Heart right ventricle (tissue), 16 donors: ENCODE measurements around the gene WTAP. TPM values are rescaled to one million over a fixed set of nuclear protein-coding genes. Genes with fewer than 3 reads are reported as not detected.
"Not testable (repeated sequence)": the region's sequence is repeated elsewhere in the genome, so short reads cannot be mapped to it uniquely, and the experiment has no call there.

Source experiments
- ATAC-seq, 8 donors: fragments of 200-7000 bp; cut with Tn5 transposase; one replicate each; pipeline ENCODE4 v1.9.1; 2020; ENCODE audit warnings: mild to moderate bottlenecking in 8 of 8, moderate library complexity in 8 of 8, moderate number of reproducible peaks in 1 of 8
- DNase-seq, 2 donors: peaks; one replicate each; pipeline ENCODE4 v3.0.0-alpha.2; 2020
- H3K27ac ChIP-seq, 10 donors: fragments of 200-600 bp; sonication (generic) in 2 of 10; one replicate each; pipeline versions ENCODE4 v1.5.0 to v1.8.0; 2020 to 2022; ENCODE audit warnings: mild to moderate bottlenecking in 3 of 10
- H3K27me3 ChIP-seq, 7 donors: fragments of 200-600 bp; one replicate each; pipeline ENCODE4 v1.8.0; 2021 to 2022; ENCODE audit warnings: mild to moderate bottlenecking in 2 of 7
- H3K36me3 ChIP-seq, 9 donors: fragments of 200-600 bp; sonication (generic) in 1 of 9; one replicate each; pipeline versions ENCODE4 v1.5.0 to v1.8.0; 2020 to 2022; ENCODE audit warnings: mild to moderate bottlenecking in 2 of 9
- H3K4me1 ChIP-seq, 9 donors: fragments of 200-600 bp; sonication (generic) in 1 of 9; one replicate each; pipeline versions ENCODE4 v1.5.0 to v1.8.0; 2020 to 2022; ENCODE audit warnings: mild to moderate bottlenecking in 4 of 9
- H3K4me3 ChIP-seq, 10 donors: fragments of 200-600 bp; sonication (generic) in 2 of 10; one replicate each; pipeline versions ENCODE4 v1.5.0 to v1.8.0; 2020 to 2022; ENCODE audit warnings: mild to moderate bottlenecking in 7 of 10, moderate library complexity in 2 of 10
- H3K9me3 ChIP-seq, 11 donors: fragments of 200-600 bp in 10 of 11; sonication (generic) in 2 of 11; one replicate each; pipeline versions ENCODE4 v1.5.0 to v1.8.0; 2013 to 2022; ENCODE audit warnings: mild to moderate bottlenecking in 2 of 11, control low read depth in 1 of 11, moderate library complexity in 1 of 11
- CTCF ChIP-seq, 9 donors: fragments of 200-600 bp; sonication (generic) in 2 of 9; IDR thresholded peaks; one replicate each; pipeline versions ENCODE4 v1.5.0 to v1.8.0; 2021 to 2022; ENCODE audit warnings: antibody characterized with exemption in 9 of 9, mild to moderate bottlenecking in 5 of 9, moderate library complexity in 1 of 9
- WGBS, 2 donors: extraction: QIAGEN DNeasy Blood & Tissue Kit; methylation state at CpG; one replicate each; pipeline ENCODE4 v1.1.7; 2013; ENCODE audit warnings: inconsistent platforms in 1 of 2; 5-methylcytosine and 5-hydroxymethylcytosine counted together
- intact Hi-C, 10 donors: fragments of 100-400 bp; cut with DNase I; formaldehyde crosslinking; loops; one replicate each; pipeline versions ENCODE4 v1.11.1 to v1.14.2; 2022
- polyA plus RNA-seq, 2 donors: library from polyadenylated mRNA; stranded (reverse); fragments of 200-250 nt; gene quantifications; one replicate each; pipeline ENCODE4 v1.2.3, GENCODE V29; 2013
- total RNA-seq, 10 donors: library from RNA; stranded (reverse); fragmentation: NEBNext Ultra II Directional in 3 of 10; extraction: Animal tissue kit (Norgen Biotek cat#: 25700) in 3 of 10; gene quantifications; one replicate each; pipeline versions ENCODE4 v1.2.1 to v1.2.4, GENCODE V29; 2021 to 2023
- donor health status: Arrhythmogenic right ventricular cardiomyopathy.
- donor health status: ischemic (EF 13 %, LVEDD 7.1; RV severe dilation, severe dysfunction).
- donor health status: healthy with polysubstance abuse.
- donor health status: DM: no; HTN: yes; CAD: no.
- donor health status: DM: no; HTN: no; CAD: no.
- donor health status: ischemic (EF 25% LVEDD 6.9; RV normal size, moderate dysfunction).
- donor health status: ischemic (EF 25% LVEDD 5.7; RV mildly dilated, moderate dysfunction).
- donor health status: healthy.
- donor health status: DM: yes; HTN: yes; CAD: no.
- donor health status: Ischemic cardiomyopathy.
- donor health status: ischemic (EF 35%, LVEDD 5.7; RV mildly dilated, moderate dysfunction).
- donor health status: nonischemic (EF 11% LVEDD 7.7; RV severe dilation, severe dysfunction).
- donor health status: DM: yes; HTN: yes; CAD: no.
- donor health status: PGD.
- donor health status: ischemic (EF 29% LVEDD 5.4; RV normal size, mild dysfunction).
- donor health status: nonischemic (EF 23%, LVEDD 6.1; RV moderate dilation, normal function).

Gene WTAP
- total and polyA plus RNA-seq, 12 donors = 44.4 to 70.1 (median 47.6) TPM

GRCh38 chr6:159723259-159723658, 4.0 kb upstream of the WTAP start:
- intact Hi-C loops = loop anchor here in 2 of 10 donors (10.0 kb wide), 2 partner anchors 62 to 252 kb away; partner anchors contain the start of gene TCP1 (in 1 of the 2)
- Histone ChIP-seq H3K9me3 (peaks cover 0 to 4% (median 0%) of the 10 kb centered on the region in 11 donors), H3K4me3 (no peak overlapping the region), H3K27ac (no peak overlapping the region), H3K27me3 (no peaks in the 10 kb centered on the region), H3K36me3 (peaks cover 0 to 15% (median 0%) of the 10 kb centered on the region in 9 donors), H3K4me1 (peaks cover 0 to 26% (median 15%) of the 10 kb centered on the region in 9 donors)
- ATAC-seq (no peak), DNase-seq (no peak)
- 96 to 99% methylated on average over 2 of the region's 2 CpGs for WGBS, 2 donors
- no peak for TF ChIP-seq CTCF (IDR thresholded peaks at IDR 0.05)

GRCh38 chr6:159724778-159725177, 2.5 kb upstream of the WTAP start:
- H3K4me1 ChIP-seq = peaks cover 0 to 34% (median 28%) of the 10 kb centered on the region in 9 donors
- no peaks in the 10 kb centered on the region for H3K27me3 ChIP-seq
- peaks cover 0 to 4% (median 0%) of the 10 kb centered on the region in 11 donors for H3K9me3 ChIP-seq
- no peak overlapping the region for H3K4me3 ChIP-seq
- TF ChIP-seq CTCF (IDR thresholded peaks at IDR 0.05) = no peak
- H3K27ac ChIP-seq = no peak overlapping the region
- ATAC-seq = no peak
- WGBS, 2 donors = 93 to 97% methylated on average over 4 of the region's 4 CpGs
- peaks cover 0 to 15% (median 0%) of the 10 kb centered on the region in 9 donors for H3K36me3 ChIP-seq
- no peak for DNase-seq
- intact Hi-C loops = loop anchor here in 8 of 10 donors (5.0 to 10.0 kb wide), 5 partner anchors 32 to 250 kb away; partner anchors contain the start of genes ACAT2 (in 4 of the 8), SOD2 (in 3 of the 8) and TCP1 (in 2 of the 8)

- Histone ChIP-seq H3K36me3 (peaks cover 0 to 15% (median 0%) of the 10 kb centered on the region in 9 donors), H3K4me1 (peaks cover 0 to 38% (median 32%) of the 10 kb centered on the region in 9 donors)
- H3K9me3 ChIP-seq, DNase-seq, H3K4me3 ChIP-seq, H3K27ac ChIP-seq, H3K27me3 ChIP-seq, ATAC-seq: not testable (repeated sequence)
- 97 to 98% methylated on average over 3 of the region's 3 CpGs for WGBS, 2 donors
- intact Hi-C loops = loop anchor here in 8 of 10 donors (5.0 to 10.0 kb wide), 5 partner anchors 33 to 250 kb away; partner anchors contain the start of genes ACAT2 (in 4 of the 8), SOD2 (in 3 of the 8) and TCP1 (in 2 of the 8)
Observed at GRCh38 chr6:159725208-159725607, 2.1 kb upstream of the WTAP start.

GRCh38 chr6:159726255-159726917, 920 bp upstream of the WTAP start:
- WGBS, 2 donors = 1 to 2% methylated on average over 30 of the region's 30 CpGs
- Histone ChIP-seq H3K4me3 (peak overlapping the region; percentile 64 to 96 (median 86)), H3K9me3 (peaks cover 0 to 4% (median 0%) of the 10 kb centered on the region in 11 donors), H3K27me3 (no peaks in the 10 kb centered on the region), H3K4me1 (peaks cover 0 to 50% (median 44%) of the 10 kb centered on the region in 9 donors), H3K36me3 (peaks cover 0 to 15% (median 0%) of the 10 kb centered on the region in 9 donors), H3K27ac (peak overlapping the region; percentile 92 to 100 (median 99))
- intact Hi-C loops = loop anchor here in 9 of 10 donors (1.0 to 10.0 kb wide), 9 partner anchors 34 to 248 kb away; partner anchors contain the start of genes SOD2 (in 6 of the 9), ACAT2 (in 4 of the 9), TCP1 (in 3 of the 9) and MRPL18 (in 1 of the 9)
- TF ChIP-seq CTCF (IDR thresholded peaks at IDR 0.05) = no peak
- DNase-seq (no peak), ATAC-seq (peak; percentile 7 to 51 (median 34))
